Mononuclear cell (primary cell): ENCODE measurements around the gene CDH23. TPM values are rescaled to one million over a fixed set of nuclear protein-coding genes. Genes with fewer than 3 reads are reported as not detected.

ENCODE experiments used
- H3K27me3 ChIP-seq: 2 replicates; pipeline ENCODE4 v1.6.0; 2011; ENCODE audit warnings: low read length, control low read depth; ENCODE audit not compliant: insufficient read depth
- H3K4me1 ChIP-seq: 2 replicates; pipeline ENCODE4 v1.5.1; 2011; ENCODE audit warnings: mild to moderate bottlenecking, low read length, control low read depth; ENCODE audit not compliant: insufficient read depth
- H3K4me3 ChIP-seq: 2 replicates; pipeline ENCODE4 v1.5.1; 2011; ENCODE audit warnings: mild to moderate bottlenecking, low read length, moderate library complexity
- H3K9me3 ChIP-seq: 2 replicates; pipeline ENCODE4 v1.5.1; 2011; ENCODE audit warnings: low read depth, mild to moderate bottlenecking, control low read depth, low read length
- total RNA-seq: library from RNA; depleted of rRNA; stranded (reverse); fragments of >200 nt; gene quantifications from one replicate; pipeline ENCODE4 v1.2.3, GENCODE V29; 2012

Gene CDH23
- total RNA-seq, 1 donor = 5.0 TPM

DNA sequence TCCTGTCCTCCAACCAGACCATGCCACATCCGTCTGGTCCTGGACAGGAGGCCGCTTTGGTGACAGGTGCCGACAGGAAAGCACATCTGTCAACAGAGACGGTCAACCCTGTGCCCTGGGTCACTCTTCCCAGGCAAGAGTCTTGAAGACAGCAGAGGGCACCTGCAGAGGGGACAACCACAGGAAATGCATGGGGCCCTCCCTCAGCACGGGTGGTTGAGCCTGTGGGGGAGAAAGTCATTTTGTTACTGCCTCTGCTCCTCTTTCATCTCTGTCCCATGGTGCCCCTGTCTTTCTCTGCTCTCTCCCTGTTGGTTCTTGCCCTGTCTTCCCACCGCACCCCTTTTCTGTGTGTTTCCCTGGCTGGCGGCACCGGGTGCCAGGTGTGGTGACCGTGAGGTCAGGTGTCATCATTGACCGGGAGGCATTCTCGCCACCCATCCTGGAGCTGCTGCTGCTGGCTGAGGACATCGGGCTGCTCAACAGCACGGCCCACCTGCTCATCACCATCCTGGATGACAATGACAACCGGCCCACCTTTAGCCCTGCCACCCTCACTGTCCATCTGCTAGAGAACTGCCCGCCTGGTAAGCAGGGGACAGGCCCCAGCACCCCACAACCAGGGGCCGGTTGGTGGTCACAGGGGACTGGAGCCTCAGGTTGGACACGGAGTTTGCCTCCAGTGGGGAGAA, 394.2 kb downstream of the CDH23 start:
- no peaks in the 10 kb centered on the region for H3K9me3 ChIP-seq
- H3K4me3 ChIP-seq = no peak overlapping the region
- H3K4me1 ChIP-seq = peaks cover 7% of the 10 kb centered on the region
- H3K27me3 ChIP-seq = no peaks in the 10 kb centered on the region

DNA sequence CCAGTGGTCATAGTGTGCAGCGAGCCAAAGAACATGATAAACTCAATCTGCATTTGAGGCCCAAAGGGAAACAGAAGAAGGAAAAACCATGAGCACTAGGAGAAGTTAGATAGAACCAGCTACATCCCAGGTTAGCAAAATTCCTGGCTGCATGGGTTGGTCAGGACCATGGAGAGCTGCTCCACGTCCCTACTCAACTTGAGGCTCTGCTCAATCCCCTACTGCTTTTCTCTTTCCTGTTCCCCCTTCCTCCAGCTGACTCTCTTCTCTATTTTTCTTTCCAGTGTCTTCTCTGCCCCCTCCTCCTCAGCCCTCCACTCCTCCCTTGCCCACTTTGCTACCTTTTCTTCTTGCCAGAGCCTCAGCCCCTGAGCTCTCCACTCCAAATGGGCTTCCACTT, 398.5 kb downstream of the CDH23 start:
- Histone ChIP-seq H3K9me3 (no peaks in the 10 kb centered on the region), H3K4me3 (no peak overlapping the region), H3K27me3 (no peaks in the 10 kb centered on the region), H3K4me1 (peaks cover 25% of the 10 kb centered on the region)

GRCh38 chr10:71796749-71797405, 400.2 kb downstream of the CDH23 start:
- Histone ChIP-seq H3K9me3 (no peaks in the 10 kb centered on the region), H3K4me1 (peaks cover 25% of the 10 kb centered on the region), H3K4me3 (no peak overlapping the region), H3K27me3 (no peaks in the 10 kb centered on the region)

GRCh38 chr10:71797533-71798307, 401.0 kb downstream of the CDH23 start:
- no peaks in the 10 kb centered on the region for H3K27me3 ChIP-seq
- H3K9me3 ChIP-seq = no peaks in the 10 kb centered on the region
- peaks cover 28% of the 10 kb centered on the region for H3K4me1 ChIP-seq
- no peak overlapping the region for H3K4me3 ChIP-seq

GRCh38 chr10:71798308-71798624, 401.5 kb downstream of the CDH23 start:
- Histone ChIP-seq H3K9me3 (no peaks in the 10 kb centered on the region), H3K27me3 (no peaks in the 10 kb centered on the region), H3K4me3 (no peak overlapping the region), H3K4me1 (peaks cover 30% of the 10 kb centered on the region)

GRCh38 chr10:71799112-71799511, 402.4 kb downstream of the CDH23 start:
- H3K4me3 ChIP-seq = no peak overlapping the region
- H3K4me1 ChIP-seq = peaks cover 38% of the 10 kb centered on the region
- no peaks in the 10 kb centered on the region for H3K9me3 ChIP-seq
- H3K27me3 ChIP-seq = no peaks in the 10 kb centered on the region

DNA sequence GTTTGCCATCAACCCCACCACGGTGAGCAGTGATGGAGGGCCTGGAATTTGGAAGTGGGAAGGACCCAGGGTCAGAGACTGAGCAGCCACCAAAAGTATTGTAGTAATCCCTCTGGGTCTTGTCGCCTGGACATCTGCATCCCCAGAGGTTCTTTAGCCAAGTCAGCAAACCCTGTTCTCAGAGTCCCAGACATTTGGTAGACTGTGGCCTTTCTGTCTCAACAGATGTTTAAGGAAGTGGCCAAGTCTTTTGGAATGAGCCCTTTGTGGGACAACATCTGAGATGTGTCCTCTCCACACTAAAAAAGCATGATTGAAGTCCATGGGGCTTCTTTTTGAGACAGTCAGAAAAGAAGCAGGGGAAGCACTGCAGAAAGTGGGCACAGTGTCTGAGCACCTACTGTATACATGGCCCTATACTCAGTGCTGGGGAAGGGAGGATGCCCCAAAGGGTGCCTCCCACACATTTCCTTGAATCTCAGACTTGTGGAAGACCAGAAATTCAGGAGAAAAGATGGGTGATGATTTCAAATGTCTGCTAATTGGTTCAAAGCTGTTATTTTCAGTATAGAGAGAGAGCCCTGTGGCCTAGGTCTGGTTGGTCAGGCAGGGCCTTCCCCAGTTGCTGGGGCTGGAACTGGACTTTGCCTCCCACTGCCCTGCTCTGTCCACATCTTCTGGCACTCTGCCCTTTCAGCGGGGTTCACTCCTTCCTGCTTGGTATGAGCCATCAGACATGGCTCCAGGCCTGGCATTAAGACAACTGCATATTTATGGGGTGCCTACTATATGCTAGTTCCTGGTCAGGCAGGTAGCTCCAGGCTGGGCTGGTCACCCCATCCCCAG, 403.1 kb downstream of the CDH23 start:
- H3K27me3 ChIP-seq = no peaks in the 10 kb centered on the region
- no peak overlapping the region for H3K4me3 ChIP-seq
- H3K9me3 ChIP-seq = no peaks in the 10 kb centered on the region
- H3K4me1 ChIP-seq = peaks cover 45% of the 10 kb centered on the region

DNA sequence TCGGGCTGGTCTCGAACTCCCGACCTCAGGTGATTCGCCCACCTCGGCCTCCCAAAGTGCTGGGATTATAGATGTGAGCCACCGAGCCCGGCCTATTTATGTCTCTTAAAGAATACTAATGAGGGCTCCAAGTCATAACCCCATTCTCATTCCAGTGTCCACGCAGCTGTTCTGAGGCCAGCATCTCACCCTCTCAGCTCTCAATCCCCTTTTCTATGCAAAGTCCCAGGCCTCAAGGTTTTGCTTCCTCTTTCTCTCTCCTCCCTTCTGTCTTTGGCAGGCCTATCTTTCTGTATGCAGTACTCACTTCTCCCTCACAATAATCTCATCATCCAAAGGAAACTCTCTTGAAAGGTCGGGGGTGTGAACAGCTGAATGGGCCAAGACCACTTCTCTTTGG, 404.6 kb downstream of the CDH23 start:
- no peaks in the 10 kb centered on the region for H3K9me3 ChIP-seq
- peaks cover 58% of the 10 kb centered on the region for H3K4me1 ChIP-seq
- H3K4me3 ChIP-seq = no peak overlapping the region
- no peaks in the 10 kb centered on the region for H3K27me3 ChIP-seq

DNA sequence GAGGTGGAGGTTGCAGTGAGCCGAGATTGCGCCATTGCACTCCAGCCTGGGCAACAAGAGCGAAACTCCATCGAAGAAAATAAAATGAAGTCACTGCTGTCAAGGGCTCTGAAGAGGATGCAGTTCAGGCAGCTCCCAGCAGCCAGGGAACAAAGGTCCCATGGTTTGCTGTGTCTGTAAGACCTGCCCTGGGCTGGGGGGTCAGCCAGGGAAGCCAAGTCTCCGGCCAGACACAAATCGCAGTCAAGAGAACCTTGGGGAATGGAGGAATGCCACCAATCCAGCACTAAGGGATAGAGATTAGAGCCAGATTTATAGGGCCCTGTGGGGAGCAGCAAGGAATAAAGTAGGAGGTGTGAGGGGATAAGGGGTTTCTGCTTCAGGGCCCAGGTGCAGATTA, 405.5 kb downstream of the CDH23 start:
- no peaks in the 10 kb centered on the region for H3K9me3 ChIP-seq
- H3K4me1 ChIP-seq = peaks cover 60% of the 10 kb centered on the region
- no peak overlapping the region for H3K4me3 ChIP-seq
- no peaks in the 10 kb centered on the region for H3K27me3 ChIP-seq

DNA sequence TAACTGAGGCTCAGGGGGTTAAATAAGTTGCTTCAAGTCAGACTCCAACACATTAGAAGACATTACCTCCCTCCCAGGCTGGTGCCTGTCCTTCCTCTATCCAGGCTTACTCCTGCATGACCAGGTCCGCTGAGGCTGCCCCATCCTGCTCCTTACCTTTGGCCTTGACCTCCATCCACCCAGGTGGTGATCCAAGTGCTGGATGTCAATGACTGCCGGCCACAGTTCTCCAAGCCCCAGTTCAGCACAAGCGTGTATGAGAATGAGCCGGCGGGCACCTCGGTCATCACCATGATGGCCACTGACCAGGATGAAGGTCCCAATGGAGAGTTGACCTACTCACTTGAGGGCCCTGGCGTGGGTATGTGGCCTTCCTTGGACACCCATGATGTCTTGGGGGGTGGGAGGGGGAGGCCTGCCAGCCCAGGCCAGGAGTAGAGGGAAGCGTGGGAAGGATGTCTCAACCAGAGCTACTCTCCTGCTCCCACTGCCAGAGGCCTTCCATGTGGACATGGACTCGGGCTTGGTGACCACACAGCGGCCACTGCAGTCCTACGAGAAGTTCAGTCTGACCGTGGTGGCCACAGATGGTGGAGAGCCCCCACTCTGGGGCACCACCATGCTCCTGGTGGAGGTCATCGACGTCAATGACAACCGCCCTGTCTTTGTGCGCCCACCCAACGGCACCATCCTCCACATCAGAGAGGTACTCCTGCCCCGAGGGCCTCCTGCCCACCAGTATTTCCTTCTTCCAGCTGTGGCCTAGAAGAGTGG, 406.2 kb downstream of the CDH23 start:
- H3K4me3 ChIP-seq = no peak overlapping the region
- no peaks in the 10 kb centered on the region for H3K9me3 ChIP-seq
- peaks cover 53% of the 10 kb centered on the region for H3K4me1 ChIP-seq
- no peaks in the 10 kb centered on the region for H3K27me3 ChIP-seq

DNA sequence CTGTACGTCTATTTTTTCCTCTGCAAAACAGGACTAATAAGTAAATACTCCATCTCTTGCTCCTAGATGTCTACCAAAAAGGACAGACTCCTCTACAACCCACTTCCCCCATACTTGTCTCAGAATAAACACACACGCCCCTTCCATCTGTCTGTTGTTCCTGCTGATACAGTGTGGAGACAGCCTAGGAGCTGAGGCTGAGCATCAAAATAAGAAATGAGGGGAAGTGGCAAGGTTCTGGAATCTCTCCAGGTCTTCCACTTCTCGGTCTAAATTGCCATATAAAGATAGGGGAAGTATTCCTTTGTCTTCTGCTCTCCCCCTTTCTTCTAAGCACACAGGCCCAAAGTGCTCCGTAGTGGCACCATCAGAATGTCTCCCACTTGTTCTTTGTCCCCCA, 407.4 kb downstream of the CDH23 start:
- no peak overlapping the region for H3K4me3 ChIP-seq

GRCh38 chr10:71805776-71806703, 409.3 kb downstream of the CDH23 start:
- H3K27me3 ChIP-seq = no peaks in the 10 kb centered on the region
- H3K4me1 ChIP-seq = peaks cover 45% of the 10 kb centered on the region
- H3K4me3 ChIP-seq = no peak overlapping the region
- no peaks in the 10 kb centered on the region for H3K9me3 ChIP-seq

More for the DNA sequence above, 407.4 kb downstream of the CDH23 start:
- Histone ChIP-seq H3K27me3 (no peaks in the 10 kb centered on the region), H3K4me1 (peaks cover 45% of the 10 kb centered on the region), H3K9me3 (no peaks in the 10 kb centered on the region)

- Histone ChIP-seq H3K4me3 (no peak overlapping the region), H3K27me3 (no peaks in the 10 kb centered on the region), H3K4me1 (peaks cover 38% of the 10 kb centered on the region), H3K9me3 (no peaks in the 10 kb centered on the region)
Observed at GRCh38 chr10:71806704-71807556, 410.2 kb downstream of the CDH23 start.
